Activated CD4-positive, CD25-positive, alpha-beta regulatory T cell treated with anti-CD3 and anti-CD28 coated beads, Interleukin-2, amount 50 U/mL, for 24 hours (primary cell): ENCODE measurements around the gene USP6NL.
A peak's percentile ranks its signal among the peaks of the same experiment; 100 is the strongest.
"Not testable (repeated sequence)": the region's sequence is repeated elsewhere in the genome, so short reads cannot be mapped to it uniquely, and the experiment has no call there.

ENCODE experiments used
- ATAC-seq, 2 donors: fragments of 150-1000 bp; cut with Tn5 transposase; one replicate each; pipeline ENCODE4 v1.10.0; 2021; ENCODE audit warnings: mild to moderate bottlenecking in 1 of 2, moderate library complexity in 1 of 2

Gene USP6NL

DNA sequence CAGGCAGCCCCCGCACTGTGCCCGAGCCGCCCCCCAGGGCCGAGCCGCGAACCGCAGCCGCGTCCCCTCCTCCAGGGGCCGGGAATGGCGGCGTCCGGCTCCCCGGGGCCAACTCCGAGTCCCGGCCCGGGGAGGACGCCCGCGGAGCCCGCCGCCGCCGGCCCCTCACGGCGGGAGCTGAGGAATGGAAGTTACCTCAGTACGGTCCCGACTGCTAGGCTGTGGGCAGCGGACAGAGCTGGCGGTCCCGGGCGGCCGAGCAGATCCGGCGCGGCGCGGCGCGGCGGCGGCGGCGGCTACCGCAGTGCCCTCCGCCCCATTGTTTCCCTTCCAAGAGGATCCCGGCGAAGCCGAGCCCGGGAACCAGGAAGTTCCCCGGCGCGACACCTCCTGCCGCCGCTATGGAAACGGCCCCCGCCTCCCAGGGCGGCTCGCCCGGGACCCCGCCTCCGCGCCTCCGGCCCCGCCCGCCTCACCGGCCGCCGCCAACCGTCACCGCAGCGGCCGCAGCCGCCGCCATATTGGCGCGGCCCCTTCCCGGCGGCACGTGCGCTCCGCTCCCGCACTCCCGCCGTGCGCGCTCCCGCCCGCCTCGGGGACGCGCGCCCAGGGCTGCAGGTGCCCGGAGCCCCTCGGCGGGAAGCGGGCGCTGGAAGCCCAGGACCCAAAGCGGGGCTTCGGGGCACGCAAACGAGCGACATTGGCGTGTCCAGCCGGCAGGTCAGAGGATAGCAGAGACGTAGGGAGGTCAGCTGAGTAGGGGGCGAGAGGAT lies at the start of gene USP6NL:
Gene USP6NL, minus strand, starts transcription at position 403 of the 773 bp plus-strand sequence. CDS start 14,016 bp downstream, outside the sequence.
- ATAC-seq = peak; percentile 61 to 62

DNA sequence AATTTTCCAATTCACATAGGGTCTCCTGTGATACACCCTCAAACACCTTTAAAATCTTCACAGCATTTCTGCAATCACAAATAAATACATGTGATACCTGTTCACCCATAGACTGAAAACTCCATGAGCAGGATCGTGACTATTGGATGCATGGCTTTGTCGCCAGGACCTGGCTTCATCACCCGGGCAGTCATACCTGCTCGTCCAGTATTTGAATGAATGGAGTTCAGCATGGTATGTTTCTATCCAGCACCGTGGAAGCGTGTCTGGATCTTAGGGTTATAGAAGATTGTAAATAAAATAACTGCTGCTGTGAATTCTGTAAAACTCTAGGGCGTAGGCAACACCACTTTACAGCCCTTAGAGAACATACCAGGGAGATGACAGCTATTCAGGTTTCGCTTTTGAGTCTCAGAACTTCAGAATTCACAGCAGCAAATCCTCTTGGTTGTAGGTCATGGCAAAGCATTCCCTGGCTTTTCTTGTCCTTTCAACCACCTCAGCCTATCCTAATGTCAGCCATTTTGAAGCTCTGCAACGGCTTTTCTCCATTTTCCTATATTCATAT lies 47.4 kb upstream of the USP6NL start:
- no peak for ATAC-seq

DNA sequence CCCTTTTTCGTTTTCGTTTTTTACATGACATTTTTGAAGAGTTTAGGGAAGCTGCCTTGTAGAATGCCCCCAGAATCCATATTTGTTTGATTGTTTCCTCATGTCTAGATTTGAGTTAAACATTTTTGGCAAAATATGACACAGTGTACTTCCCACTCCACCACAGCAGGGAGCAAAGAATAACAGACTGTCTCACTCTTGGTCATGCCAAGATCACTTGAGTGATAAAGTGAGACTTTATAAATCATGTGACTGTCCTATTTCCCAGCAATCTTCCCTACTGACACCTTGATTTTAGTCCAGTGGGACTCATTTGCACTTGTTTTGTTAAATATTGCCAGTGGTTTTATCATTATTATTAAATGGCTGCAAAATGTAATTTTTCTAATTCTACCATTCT lies 44.4 kb upstream of the USP6NL start:
- no peak for ATAC-seq

DNA sequence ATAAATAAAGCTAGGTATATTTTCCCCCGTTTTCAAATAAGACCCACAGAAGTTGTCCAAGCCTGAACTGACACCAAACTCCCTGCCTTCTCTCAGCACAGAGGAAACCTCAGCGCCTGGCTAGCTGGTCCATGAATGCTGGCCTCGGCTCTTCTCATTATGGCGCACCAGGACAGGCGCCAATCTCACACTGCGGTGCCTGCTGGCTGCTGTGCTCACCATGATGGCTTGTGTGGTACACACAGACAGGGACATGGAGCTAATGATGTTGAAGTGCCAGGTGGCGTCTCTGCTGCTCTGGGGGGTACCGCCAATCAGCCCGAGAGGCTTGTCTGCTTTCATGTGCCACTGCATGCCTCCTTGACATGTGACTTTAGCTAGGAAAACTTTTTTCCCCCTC lies 43.2 kb upstream of the USP6NL start:
- ATAC-seq = no peak

DNA sequence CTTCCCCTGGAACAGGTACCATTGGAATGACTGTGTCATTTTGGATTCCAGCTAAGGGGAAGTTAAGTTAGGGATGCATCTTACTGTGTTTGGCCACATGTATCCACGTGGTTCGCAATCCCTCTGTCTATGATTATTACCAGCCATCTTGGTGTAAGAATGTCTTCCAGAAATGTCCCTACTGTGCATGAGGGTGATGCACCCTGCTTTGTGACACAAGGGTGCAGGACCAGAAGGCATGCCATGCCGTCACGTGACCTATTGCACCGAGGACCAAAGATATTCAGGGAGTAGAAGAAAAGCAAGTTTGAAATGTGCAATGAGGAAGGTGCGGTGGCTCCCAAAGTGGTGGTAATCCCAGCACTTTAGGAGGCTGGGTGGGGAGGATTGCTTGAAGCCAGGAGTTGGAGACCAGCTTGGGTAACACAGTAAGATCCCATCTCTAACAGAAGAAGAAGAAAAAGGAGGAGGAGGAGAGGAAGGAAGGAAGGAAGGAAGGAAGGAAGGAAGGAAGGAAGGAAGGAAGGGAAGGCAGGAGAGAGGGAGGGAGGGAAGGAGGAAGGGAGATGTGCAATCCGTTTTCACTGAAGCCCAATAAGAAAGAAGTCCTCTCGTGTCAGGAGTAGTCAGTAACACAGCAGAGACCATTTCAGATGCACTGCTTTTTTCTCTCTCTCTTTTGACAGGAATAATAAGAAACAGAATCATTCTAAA lies 42.5 kb upstream of the USP6NL start:
- ATAC-seq = no peak

DNA sequence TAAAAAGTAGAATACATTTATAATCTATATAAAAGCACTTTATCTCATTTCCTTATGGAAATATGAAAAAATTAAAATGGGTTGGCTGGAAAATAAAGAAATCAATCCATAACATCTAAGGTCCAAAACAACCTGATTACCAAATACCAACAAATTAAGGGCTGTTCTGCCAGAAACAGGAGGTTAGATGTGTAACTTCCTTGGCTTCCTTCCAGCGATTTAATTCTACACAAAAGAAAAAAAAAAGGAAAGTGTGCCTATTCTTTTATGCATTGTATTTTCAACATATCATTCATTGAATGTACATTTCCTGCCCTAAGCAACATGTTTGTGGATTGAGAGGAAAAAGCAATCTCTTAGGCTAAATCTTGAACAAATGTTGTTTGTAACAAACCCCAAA lies 36.2 kb upstream of the USP6NL start:
- ATAC-seq = no peak

DNA sequence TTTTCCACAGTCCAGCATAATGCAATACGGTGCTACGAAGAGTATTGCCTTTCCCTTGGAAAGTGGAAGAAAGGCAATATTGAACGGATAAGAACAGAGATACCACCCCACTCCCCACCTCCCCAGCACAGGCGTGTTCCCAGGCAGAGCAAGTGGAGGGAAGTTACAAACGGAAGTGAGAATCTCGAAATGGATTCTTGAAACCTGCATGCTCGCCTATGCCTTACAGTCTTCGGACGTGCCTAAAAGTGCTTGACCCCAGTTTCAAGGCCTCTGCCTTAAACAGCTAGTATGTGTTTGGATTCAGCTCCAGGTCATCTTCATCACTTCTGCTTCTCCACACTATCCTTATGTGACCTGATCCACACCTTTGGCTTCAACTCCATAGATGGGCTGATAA lies 35.0 kb upstream of the USP6NL start:
- ATAC-seq = no peak

DNA sequence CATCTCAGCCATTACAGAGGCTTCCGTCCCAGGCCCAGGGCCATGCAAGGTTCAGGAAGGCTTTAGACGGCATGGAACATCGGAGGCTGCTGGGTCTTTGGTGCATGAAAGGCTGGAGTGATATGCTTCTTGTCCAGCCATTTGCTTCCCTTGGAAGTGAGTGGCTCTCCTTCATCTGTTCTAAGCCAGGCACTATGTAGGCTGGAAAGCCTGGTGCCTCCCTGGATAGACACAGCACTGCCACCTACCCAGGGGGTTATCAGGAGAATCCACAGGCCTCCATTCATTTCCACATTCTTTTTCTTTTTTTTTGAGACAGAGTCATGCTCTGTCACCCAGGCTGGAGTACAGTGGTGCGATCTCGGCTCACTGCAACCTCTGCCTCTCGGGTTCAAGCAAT lies 31.6 kb upstream of the USP6NL start:
- no peak for ATAC-seq

DNA sequence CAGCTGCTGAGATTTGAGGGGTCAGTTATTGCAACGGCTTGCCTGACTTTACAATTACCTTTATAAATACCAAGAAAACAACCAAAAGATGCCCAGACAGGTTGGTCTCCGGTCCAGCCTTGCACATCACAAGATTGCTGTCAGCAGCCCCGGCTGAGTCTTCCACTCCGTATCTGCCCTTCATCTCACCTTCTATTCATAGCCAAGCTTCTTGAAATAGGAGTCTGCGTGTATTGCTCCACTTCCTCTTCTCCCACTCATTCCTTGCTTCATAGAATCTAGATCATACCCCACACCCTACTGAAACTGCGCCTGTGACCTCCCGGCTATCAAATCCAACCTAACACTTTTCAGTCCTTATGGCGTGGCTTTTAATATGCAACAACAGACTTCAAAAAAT lies 31.1 kb upstream of the USP6NL start:
- no peak for ATAC-seq

DNA sequence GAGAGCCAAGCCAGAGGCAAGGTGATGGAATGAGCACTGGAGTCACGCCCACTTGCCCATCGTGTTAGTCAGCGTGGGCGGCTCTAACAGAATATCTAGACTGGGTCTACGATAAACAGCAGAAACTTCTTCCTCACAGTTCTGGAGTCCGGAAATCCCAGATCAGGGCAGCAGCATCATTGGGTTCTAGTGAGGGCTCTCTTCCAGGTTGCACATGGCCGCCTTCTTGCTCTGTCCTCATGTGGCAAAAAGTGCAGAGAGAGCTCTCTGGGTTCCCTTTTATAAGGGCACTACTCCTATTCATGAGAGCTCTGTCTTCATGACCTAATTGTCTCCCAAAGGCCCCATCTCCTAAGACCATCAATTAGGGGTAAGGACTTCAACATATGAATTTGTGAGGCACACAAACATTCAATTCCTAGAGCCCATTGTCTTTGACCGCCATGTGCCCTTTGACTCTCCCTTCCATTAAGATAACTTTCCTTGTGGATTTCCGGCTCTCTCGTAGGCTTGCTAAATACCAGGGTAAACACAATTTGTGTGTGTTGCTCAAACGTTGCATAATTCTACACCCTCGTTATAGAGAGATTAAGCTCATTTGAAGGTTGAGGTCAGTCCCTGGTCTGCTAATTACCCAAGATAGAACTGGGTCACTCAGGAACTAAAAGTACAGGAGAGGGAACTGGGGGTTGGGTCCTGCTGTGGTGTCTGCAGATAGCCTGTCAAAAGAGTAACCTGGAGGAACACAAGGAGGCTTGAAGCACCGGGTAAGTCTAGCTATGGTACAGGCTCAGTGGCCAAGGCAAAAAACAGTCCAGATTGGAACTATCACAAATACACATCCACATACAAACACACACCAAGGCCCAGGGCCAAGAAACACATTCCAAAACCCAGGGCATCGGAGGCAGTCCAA lies 28.7 kb upstream of the USP6NL start:
- ATAC-seq = no peak

DNA sequence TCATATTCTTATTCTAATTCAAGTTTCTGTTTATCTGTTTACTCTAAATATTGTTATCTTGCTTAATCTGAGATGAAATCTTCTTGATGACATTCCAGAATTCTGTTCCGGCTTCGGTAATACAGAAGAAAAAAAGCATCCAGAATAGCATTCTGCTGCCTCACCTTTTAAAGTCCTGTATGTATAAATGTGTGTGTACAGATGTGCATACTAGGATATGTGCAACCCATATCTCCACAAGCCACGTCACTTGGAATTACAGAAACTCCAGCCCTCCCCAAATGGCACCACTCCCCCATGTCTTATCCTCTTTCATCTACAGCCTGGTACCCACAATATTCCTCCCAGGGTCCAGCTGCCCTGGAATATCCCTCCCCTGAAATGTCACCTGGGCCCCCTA lies 27.9 kb upstream of the USP6NL start:
- ATAC-seq = no peak

DNA sequence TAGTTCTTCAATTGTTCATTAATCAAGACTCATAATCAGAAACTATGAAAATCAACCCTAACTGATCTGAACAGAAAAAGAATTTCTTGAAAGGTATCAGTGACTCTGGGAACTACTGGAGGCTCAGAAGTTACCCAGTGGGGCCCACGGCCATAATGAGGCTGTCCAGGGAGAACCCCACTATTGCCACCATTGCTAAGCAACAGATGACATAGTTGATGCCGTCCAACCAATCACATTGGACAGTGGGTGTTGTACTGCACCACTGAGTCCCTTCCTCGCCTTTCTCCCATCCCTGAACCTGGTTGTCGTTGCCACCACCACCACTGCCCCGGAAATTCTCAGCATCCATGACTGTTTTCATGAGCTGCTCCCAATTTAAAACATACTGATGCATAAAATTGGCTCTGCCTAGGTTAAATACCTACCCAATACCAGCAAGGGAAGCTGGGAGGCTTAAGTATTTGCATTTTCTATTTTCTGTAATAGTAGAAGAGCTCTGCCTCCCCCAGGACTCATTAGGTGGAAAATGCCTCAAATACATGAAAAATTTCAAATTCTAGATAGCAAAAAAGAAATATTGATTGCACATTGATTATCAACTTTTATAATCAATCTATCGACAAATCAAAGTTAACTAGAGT lies 26.7 kb upstream of the USP6NL start:
- ATAC-seq = no peak

DNA sequence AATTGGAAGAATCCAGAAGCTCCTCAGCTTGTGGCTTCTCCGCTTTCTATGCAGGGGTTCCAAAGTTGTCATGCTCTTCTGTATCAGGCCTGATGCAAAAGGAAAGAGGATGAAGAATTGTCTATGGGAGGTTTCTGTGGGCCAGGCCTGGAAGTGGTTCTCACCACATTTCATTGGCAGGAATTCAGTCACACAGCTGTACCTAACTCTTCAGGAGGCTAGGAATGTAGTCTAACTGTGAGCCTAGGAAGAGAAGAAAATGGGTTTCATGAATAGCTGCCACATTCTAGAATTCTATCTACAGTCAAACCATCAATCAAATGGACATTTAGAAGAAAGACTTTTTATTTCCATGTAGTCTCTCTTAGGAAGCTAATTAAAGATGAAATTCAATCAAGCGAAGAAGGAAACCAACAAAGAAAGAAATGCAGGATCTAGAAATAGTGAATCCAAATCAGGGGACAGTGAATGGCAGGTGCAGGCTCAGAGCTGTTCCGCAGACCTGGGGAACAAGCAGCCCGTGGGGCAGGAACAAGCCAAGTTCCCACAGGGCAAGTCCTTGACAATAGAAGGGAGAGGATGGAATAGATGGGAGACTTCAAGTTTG lies 25.4 kb upstream of the USP6NL start:
- no peak for ATAC-seq

DNA sequence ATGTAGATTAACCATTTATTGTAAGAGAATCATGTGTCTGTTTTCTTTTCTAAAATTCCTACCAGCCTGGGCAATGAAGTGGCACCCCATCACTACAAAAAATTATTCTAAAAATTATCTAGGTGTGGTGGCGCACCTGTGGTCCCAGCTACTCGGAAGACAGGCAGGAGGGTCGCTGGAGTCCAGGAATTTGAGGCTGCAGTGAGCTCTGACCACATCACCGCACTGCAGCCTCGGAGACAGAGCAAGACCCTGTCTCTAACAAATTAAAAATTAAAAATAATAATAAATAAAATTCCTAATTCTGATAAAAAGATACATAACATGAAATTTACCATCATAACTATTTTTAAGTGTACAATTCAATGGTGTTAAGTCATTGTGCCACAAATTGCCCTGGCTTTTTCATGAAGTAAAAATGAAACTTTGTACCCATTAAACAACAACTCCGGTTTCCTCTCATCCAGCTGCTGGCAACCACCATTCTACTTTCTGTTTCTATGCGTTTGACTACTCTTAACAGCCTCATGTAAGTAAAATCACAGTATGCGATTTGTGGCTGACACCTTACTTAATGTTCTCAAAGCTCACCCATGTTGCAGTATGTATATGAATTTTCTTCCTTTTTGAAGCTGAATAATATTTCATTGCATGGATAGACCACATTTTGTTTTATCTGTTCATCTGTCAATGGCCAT lies 20.6 kb upstream of the USP6NL start:
- peak; percentile 92 to 96 for ATAC-seq

DNA sequence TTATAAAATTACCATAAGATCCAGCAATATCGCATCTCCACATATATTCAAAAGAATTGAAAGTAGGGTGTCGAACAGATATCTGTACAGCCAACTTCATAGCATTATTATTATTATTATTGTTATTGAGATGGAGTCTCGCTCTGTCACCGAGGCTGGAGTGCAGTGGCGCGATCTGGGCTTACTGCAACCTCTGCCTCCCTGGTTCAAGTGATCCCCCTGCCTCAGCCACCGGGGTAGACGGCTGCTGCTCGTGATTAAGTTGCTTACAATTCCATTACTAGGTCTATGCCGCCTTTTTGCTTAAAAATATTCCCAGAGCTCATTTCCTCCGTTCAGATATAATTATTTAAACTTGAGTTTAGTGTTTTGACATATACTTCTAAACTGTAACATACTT lies 19.8 kb upstream of the USP6NL start:
- no peak for ATAC-seq

DNA sequence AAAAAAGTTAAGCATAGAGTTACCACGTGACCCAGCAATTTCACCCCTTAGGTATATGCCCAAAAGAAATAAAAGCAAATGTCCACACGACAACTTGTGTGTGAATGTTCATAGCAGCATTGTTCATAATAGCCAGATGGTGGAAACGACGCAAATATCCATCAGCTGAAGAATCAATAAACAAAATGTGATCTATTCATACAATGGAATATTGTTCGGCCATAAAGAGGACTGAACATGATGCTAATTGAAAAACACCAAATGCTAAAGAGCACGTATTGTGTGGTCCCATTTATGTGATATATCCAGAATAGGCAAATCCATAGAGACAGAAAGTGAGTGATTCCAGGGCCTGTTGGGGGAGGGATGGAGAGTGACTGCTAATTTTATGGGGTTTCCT lies 18.3 kb upstream of the USP6NL start:
- no peak for ATAC-seq

DNA sequence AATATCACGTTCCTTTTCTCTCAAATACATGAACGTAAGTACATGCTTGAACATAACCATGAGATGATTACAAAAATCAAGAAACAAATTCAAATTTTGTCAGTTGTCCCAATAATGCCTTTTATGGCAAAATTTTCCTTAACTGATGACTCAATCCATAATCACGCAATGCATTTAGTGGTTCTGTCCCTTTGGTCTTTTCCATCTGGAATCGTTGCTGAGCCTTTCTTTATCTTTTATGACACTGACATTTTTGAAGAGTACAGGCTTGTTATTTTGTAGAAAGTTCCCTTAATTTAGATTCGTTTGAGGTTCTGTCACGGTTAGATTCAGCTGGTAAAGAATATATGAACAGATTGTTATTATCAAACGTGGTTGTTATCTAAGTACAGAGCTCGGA lies 16.5 kb upstream of the USP6NL start:
- not testable (repeated sequence) for ATAC-seq

DNA sequence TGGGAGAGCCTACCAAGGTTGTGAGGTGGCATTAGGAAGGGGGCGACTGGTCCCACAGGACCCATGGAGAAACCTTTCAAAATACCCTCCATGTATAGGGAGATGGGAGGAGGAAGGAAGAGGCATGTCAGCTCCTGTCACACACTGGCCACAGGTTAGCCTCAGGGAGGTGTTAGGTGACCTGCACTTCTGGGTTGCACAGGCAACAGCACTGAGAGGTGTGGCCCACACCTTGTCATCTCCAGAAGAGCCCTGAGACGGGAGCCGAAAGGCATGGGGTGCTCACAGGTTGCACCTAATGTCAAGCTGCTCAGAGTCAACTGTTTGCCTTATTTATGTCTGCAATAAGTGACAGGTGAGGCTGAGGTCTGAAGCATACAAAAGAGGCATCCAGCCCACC lies 14.6 kb upstream of the USP6NL start:
- ATAC-seq = peak in 1 of 2 donors; percentile 10

DNA sequence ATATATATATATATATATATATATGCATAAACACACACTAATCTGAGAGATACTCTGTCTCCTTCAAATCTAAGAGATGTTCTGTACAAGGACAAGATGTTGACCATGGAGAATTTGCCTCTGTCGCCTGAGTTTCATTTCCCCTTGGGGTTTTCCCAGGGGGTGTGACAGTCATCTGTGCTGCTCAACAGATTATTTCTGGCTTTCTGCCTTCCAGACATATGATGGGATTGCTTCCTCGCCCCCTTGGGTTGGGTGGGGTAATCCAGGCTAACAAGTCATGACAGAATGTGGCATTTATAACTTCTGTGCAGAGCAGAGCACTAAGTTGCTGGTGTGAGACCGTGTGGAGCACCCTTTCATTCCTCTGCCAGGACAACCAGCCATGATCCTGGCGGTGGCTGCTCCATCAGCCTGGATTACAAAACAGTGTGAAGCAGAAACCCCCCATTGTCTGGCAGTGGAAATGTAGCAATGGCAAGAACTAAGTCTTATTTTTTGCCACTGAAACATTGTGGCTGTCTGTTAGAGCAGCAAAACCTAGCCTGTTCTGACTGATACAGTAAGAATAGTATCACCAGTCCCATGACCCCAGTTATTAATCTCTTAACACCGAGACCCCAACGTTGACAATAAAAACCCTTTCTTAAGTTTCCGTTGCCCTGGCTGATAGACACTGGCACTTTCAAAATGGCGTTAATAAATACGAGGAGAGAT lies 13.7 kb upstream of the USP6NL start:
- no peak for ATAC-seq

DNA sequence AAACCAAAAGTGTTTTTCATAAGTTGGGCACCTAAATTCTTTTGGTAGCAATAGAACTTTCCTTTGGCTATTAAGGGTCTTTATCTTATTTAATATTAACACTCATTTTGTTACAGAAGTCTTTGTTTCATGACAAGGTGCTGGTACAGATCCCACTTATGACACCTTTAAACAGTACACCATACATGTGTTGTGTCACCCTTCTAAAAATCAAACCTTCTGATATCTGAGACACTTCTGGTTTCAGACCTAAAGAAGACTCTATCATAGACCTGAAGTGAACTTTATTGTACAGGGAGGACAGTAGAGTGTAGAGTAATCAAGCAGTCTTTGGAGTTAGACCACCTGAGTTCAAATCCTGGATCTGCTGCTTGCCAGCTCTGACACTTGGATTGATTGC lies 5.8 kb upstream of the USP6NL start:
- no peak for ATAC-seq

DNA sequence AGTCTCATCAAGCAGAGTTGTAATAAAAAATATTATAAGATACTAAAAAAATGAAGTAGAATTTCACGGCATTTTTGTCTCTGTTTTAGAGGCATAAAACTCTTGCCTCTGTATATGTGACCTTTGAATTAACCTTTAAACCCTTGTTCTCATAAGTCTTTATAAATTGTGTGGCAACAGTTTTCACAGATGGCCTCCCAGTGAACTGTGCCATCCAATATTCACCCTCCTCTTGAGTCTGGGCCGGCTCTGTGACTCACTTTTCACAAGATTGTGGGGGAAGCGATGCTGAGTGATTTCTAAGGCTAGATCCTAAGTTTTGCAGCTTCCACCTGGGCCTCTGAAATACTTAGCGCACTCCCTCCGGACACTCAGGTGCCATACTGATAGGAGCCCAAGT lies 4.6 kb upstream of the USP6NL start:
- ATAC-seq = no peak
